Peyer's patch (tissue), 4 donors: ENCODE data around the gene NHLRC4.

Experiments
- POLR2A ChIP-seq, 2 donors: fragments of 450-650 bp; IDR thresholded peaks; one replicate each; pipeline ENCODE4 v1.5.1; 2017; ENCODE audit warnings: antibody characterized with exemption in 2 of 2, mild to moderate bottlenecking in 2 of 2, moderate library complexity in 2 of 2
- TF ChIP-seq, protein P1 (sequence below), 6 experiments: fragments of 450-650 bp in 4 of 6; fragments of 200-600 bp in 2 of 6; sonication (generic) in 1 of 6; IDR thresholded peaks; one replicate each; pipeline ENCODE4 v1.5.1; 2017 to 2019; ENCODE audit warnings: antibody characterized with exemption in 6 of 6, mild to moderate bottlenecking in 3 of 6, moderate library complexity in 1 of 6

DNA sequence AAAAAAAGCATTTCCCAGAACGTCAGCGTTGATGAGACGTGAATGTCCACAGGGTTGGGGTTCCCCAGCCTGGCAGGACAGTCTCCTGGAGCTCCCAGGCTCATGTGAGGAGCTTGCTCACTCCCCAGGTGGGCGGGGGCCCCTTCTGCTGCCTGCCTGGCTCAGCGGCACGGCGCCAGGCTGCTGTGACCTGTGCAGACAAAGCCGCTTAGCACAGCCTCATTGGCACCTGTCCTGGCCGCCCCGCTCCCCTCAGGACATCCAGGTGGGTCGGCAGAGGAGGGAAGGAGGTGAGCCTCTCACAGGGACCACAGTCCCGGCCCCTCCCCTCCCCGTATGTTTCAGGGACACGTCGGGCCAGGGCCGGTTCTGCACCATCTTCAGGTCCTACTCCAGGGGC, 51.0 kb downstream of the NHLRC4 start:
- TF ChIP-seq, protein P1, sequence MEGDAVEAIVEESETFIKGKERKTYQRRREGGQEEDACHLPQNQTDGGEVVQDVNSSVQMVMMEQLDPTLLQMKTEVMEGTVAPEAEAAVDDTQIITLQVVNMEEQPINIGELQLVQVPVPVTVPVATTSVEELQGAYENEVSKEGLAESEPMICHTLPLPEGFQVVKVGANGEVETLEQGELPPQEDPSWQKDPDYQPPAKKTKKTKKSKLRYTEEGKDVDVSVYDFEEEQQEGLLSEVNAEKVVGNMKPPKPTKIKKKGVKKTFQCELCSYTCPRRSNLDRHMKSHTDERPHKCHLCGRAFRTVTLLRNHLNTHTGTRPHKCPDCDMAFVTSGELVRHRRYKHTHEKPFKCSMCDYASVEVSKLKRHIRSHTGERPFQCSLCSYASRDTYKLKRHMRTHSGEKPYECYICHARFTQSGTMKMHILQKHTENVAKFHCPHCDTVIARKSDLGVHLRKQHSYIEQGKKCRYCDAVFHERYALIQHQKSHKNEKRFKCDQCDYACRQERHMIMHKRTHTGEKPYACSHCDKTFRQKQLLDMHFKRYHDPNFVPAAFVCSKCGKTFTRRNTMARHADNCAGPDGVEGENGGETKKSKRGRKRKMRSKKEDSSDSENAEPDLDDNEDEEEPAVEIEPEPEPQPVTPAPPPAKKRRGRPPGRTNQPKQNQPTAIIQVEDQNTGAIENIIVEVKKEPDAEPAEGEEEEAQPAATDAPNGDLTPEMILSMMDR (IDR thresholded peaks at IDR 0.05), result no peak
- TF ChIP-seq POLR2A (IDR thresholded peaks at IDR 0.05), result no peak
